ENCODE measurements around the gene CTNND2. TPM values are rescaled to one million over a fixed set of nuclear protein-coding genes. Genes with fewer than 3 reads are reported as not detected.

Gene CTNND2
- total RNA-seq, 4 donors from 2014 or later = 0.04 TPM; not detected in 3

DNA sequence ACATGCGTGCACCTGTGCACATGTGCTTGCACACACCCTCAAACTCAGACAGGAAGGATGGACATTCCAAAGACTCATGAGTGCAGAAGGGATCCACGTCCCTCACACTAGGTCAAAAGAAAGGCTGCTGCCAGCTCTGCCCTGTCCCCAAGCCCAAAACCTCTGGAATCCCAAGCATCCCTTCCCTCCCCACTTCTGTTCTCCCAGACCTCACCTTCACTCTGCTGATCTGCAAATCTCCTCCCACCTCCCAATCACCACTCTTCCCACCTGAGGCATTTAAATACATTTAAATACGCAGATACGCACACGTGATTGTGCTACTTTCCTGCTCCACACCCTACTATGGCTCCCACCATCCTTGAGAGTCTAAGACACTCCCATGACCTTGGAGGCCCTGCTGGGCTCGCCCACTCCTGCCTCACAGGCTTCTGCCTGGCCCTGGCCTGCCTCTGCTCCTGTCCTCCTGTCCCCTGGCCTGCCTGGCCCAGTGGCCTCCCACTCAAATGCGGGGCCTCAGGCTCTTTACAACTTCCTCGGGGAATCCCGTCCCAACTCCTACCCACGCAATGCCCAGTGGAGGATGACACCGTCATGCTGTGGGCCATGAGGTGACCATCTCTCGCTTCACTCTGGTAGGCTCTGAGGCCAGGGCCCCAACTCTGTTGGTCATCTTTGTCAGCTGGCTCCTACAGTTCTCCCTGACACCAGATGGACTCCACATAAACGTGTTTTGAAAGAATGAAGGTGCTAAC is 664.8 kb downstream of the CTNND2 start:
- DNase-seq = no peak
- intact Hi-C loops (cut with DNase I; ENCODE audit: low total_unique reads) = no loop called here
- Histone ChIP-seq H3K27ac (no peak overlapping the region), H3K9me3 (no peaks in the 10 kb centered on the region), H3K4me3 (no peak overlapping the region), H3K27me3 (no peaks in the 10 kb centered on the region), H3K36me3 (no peaks in the 10 kb centered on the region), H3K4me1 (no peaks in the 10 kb centered on the region)
- no peak for TF ChIP-seq POLR2A (IDR thresholded peaks at IDR 0.05)
- TF ChIP-seq, protein P1, sequence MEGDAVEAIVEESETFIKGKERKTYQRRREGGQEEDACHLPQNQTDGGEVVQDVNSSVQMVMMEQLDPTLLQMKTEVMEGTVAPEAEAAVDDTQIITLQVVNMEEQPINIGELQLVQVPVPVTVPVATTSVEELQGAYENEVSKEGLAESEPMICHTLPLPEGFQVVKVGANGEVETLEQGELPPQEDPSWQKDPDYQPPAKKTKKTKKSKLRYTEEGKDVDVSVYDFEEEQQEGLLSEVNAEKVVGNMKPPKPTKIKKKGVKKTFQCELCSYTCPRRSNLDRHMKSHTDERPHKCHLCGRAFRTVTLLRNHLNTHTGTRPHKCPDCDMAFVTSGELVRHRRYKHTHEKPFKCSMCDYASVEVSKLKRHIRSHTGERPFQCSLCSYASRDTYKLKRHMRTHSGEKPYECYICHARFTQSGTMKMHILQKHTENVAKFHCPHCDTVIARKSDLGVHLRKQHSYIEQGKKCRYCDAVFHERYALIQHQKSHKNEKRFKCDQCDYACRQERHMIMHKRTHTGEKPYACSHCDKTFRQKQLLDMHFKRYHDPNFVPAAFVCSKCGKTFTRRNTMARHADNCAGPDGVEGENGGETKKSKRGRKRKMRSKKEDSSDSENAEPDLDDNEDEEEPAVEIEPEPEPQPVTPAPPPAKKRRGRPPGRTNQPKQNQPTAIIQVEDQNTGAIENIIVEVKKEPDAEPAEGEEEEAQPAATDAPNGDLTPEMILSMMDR (IDR thresholded peaks at IDR 0.05 in 4 of 5, conservative IDR thresholded peaks at IDR 0.05 in 1 of 5) = no peak
- in situ Hi-C loops (cut with MboI; ENCODE audit: low sequenced_read_pairs in 4 of 4) = no loop called here
- no peak for ATAC-seq

DNA sequence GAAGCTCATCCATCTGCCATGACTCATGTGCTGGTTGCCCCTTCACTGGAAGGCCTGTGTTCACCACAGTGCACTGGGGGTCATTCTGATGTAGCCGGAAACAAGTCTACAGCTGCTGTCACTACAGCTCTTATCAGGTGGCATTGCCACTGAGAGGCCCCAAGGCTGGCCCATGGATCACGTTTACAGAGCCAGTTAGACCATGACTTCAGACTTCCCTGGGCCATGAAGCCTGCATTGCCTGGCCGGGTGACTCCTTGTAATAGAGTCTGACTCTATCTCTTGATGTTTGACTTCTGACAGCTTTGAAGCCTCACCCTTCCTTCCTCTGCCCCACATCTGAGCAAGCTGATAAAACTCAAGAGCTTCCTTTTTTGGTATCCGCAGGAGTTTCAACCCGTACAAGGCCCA is 669.7 kb downstream of the CTNND2 start:
- Histone ChIP-seq H3K4me3 (no peak overlapping the region), H3K27ac (no peak overlapping the region), H3K27me3 (no peaks in the 10 kb centered on the region), H3K36me3 (no peaks in the 10 kb centered on the region), H3K9me3 (no peaks in the 10 kb centered on the region), H3K4me1 (no peaks in the 10 kb centered on the region)
- intact Hi-C loops (cut with DNase I; ENCODE audit: low total_unique reads) (no loop called here), in situ Hi-C loops (cut with MboI; ENCODE audit: low sequenced_read_pairs in 4 of 4) (no loop called here)
- TF ChIP-seq, protein P1 (IDR thresholded peaks at IDR 0.05 in 4 of 5, conservative IDR thresholded peaks at IDR 0.05 in 1 of 5) = no peak
- no peak for TF ChIP-seq POLR2A (IDR thresholded peaks at IDR 0.05)
- no peak for DNase-seq
- ATAC-seq = no peak

DNA sequence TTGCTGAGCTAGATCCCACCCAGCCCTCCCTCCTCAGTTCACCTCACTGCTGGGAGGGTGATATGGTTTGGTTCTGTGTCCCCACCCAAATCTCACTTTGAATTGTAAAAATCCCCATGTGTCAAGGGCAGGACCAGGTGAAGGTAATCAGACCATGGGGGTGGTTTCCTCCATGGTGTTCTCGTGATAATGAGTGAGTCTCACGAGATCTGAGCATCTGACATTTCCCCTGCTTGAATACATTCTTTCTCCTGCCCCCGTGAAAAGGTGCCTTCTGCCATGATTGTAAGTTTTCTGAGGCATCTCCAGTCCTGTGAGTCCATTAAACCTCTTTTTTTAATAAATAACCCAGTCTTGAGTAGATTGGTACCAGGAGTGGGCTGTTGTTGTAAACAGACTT is 673.4 kb downstream of the CTNND2 start:
- Histone ChIP-seq H3K9me3 (no peaks in the 10 kb centered on the region), H3K27ac (no peak overlapping the region), H3K4me1 (no peaks in the 10 kb centered on the region), H3K4me3 (no peak overlapping the region), H3K36me3 (no peaks in the 10 kb centered on the region), H3K27me3 (no peaks in the 10 kb centered on the region)
- ATAC-seq (no peak), DNase-seq (no peak)
- TF ChIP-seq POLR2A (IDR thresholded peaks at IDR 0.05) = no peak
- TF ChIP-seq, protein P1 (IDR thresholded peaks at IDR 0.05 in 4 of 5, conservative IDR thresholded peaks at IDR 0.05 in 1 of 5) = no peak
- in situ Hi-C loops (cut with MboI; ENCODE audit: low sequenced_read_pairs in 4 of 4) = no loop called here
- intact Hi-C loops (cut with DNase I; ENCODE audit: low total_unique reads) = no loop called here

DNA sequence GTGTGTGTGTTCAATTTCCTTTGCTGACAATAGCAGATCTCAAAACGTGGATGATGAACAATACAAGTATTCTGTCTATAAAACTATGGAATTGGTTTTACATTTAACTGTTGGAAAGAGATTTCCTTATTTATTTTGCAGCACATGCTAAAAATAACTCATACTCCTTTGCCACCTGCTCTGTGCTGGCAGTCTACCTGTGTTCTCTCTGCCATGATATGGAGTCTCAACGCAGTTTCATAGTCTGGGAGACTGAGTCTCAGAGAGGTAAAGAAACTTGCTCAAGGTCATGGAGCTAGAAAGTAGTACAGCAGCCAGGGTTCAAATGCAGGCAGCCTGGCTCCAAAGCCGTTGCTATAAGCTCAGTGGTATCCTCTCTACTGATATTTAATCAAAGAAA is 677.2 kb downstream of the CTNND2 start:
- H3K27me3 ChIP-seq = no peaks in the 10 kb centered on the region
- TF ChIP-seq, protein P1 (IDR thresholded peaks at IDR 0.05 in 4 of 5, conservative IDR thresholded peaks at IDR 0.05 in 1 of 5) = no peak
- TF ChIP-seq POLR2A (IDR thresholded peaks at IDR 0.05) = no peak
- DNase-seq (no peak), ATAC-seq (no peak)
- in situ Hi-C loops (cut with MboI; ENCODE audit: low sequenced_read_pairs in 4 of 4) = no loop called here
- no peaks in the 10 kb centered on the region for H3K4me1 ChIP-seq
- no peaks in the 10 kb centered on the region for H3K9me3 ChIP-seq
- no peak overlapping the region for H3K4me3 ChIP-seq
- H3K36me3 ChIP-seq = no peaks in the 10 kb centered on the region
- H3K27ac ChIP-seq = no peak overlapping the region
- intact Hi-C loops (cut with DNase I; ENCODE audit: low total_unique reads) = no loop called here
